Muscle layer of colon (tissue), 2 donors: ENCODE measurements around the gene BARX1.
"Not testable (repeated sequence)": the region's sequence is repeated elsewhere in the genome, so short reads cannot be mapped to it uniquely, and the experiment has no call there.

ENCODE experiments used
- H3K27ac ChIP-seq: one replicate; pipeline ENCODE4 v1.7.0; 2013; ENCODE audit warnings: low read depth, mild to moderate bottlenecking, low read length, moderate library complexity
- H3K27me3 ChIP-seq, 2 donors: one replicate each; pipeline ENCODE4 v1.7.0; 2013; ENCODE audit warnings: low read length in 2 of 2, mild to moderate bottlenecking in 2 of 2; ENCODE audit not compliant: insufficient read depth in 2 of 2, control insufficient read depth in 1 of 2
- H3K36me3 ChIP-seq: one replicate; pipeline ENCODE4 v1.7.0; 2013; ENCODE audit warnings: mild to moderate bottlenecking, low read length; ENCODE audit not compliant: insufficient read depth
- H3K4me1 ChIP-seq: one replicate; pipeline ENCODE4 v1.7.0; 2013; ENCODE audit warnings: mild to moderate bottlenecking, low read length; ENCODE audit not compliant: insufficient read depth
- H3K4me3 ChIP-seq, 2 donors: one replicate each; pipeline ENCODE4 v1.7.0; 2013; ENCODE audit warnings: low read length in 2 of 2, low read depth in 1 of 2, mild to moderate bottlenecking in 1 of 2, moderate library complexity in 1 of 2
- H3K9ac ChIP-seq: one replicate; pipeline ENCODE4 v1.7.0; 2013; ENCODE audit warnings: low read length
- H3K9me3 ChIP-seq: one replicate; pipeline ENCODE4 v1.7.0; 2013; ENCODE audit warnings: mild to moderate bottlenecking, low read length
- donor health status: abdominal sarcoma.
- donor health status: Adenocarcinoma of cecum.

The BARX1 gene

DNA sequence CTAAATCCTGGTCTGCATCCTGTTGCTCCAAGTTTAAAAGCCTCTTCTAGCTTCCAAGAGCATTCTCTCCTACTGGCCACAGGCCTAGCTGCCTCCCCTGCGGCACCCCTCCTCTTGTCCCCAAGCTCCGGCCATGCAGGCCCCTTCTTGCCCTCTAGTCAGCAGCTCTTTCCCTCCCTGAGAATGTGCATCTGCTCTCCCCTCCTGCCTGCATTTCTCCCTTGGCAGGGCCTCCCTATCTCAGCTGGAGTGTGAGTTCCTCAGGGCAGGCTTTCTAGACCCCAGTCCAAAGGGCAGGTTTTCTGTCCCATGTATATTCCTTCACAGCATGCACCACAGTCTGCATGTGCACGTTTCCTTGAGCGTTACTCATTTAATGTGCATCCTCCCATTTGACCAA is 24.6 kb upstream of the BARX1 start:
- H3K36me3 ChIP-seq = no peaks in the 10 kb centered on the region
- no peak overlapping the region for H3K4me3 ChIP-seq
- H3K27ac ChIP-seq = no peak overlapping the region
- H3K27me3 ChIP-seq = no peaks in the 10 kb centered on the region
- no peaks in the 10 kb centered on the region for H3K4me1 ChIP-seq
- no peaks in the 10 kb centered on the region for H3K9me3 ChIP-seq
- no peak overlapping the region for H3K9ac ChIP-seq

DNA sequence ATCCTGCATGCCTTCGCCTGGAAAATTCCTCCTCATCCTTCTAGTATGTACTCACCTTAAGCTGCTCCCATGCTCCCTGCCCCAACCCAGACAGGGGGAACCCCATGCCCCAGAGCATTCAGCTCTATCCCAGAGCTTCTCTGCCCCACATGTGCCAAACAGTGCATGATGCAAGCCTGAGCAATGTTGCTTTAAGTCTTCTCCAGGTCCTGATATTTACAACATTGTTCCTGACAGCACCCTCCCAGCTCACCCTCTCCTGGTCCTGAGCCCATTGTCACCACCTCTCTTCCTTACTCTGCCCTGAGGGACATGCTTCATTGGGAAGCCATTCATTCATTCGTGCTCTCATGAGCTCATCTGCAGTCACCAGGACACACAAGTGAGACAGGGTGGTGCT is 23.4 kb upstream of the BARX1 start:
- no peaks in the 10 kb centered on the region for H3K4me1 ChIP-seq
- no peaks in the 10 kb centered on the region for H3K36me3 ChIP-seq
- no peaks in the 10 kb centered on the region for H3K27me3 ChIP-seq
- no peak overlapping the region for H3K4me3 ChIP-seq
- H3K9me3 ChIP-seq = no peaks in the 10 kb centered on the region
- H3K9ac ChIP-seq = no peak overlapping the region
- H3K27ac ChIP-seq = no peak overlapping the region

DNA sequence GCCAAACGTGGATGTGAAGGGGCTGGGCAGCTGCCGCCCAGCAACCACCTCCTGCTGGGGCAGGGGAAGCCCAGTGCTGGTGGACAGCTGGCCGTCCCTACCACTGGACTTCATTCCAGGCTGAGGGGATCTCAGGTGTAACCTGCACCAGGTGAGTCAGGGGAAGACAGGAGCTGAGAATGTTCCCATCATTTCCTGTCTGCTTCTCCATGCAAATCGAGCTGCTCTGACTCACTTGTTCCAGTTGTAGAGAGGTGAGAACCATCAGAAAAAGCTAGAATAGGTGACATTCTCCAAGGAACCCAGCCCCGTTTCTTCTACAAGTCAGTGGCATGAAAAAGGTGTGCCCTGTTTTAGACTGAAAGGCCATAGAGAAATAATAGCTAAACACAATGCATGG is 21.8 kb upstream of the BARX1 start:
- H3K4me3 ChIP-seq = no peak overlapping the region
- no peaks in the 10 kb centered on the region for H3K9me3 ChIP-seq
- no peak overlapping the region for H3K27ac ChIP-seq
- no peaks in the 10 kb centered on the region for H3K4me1 ChIP-seq
- no peaks in the 10 kb centered on the region for H3K36me3 ChIP-seq
- H3K9ac ChIP-seq = no peak overlapping the region
- H3K27me3 ChIP-seq = no peaks in the 10 kb centered on the region

DNA sequence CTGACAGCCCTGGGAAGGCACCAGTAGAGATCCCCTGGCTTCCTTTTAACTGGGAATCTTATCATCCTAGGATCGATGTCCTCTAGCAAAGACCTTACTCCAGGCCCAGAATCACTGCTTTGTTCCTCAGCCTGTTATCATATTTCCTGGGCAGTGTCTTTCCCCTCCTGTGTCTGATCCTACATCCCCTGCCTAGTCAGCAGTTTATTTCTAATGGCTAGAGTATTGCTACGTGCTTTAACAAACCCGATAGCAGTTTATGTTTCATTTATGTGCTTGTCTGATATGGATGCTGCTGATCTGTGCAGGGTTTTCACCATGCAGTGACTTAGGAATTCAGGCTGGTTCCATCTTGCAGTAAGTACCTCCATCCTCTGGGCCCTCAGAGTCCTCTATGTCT is 20.9 kb upstream of the BARX1 start:
- Histone ChIP-seq H3K9me3 (no peaks in the 10 kb centered on the region), H3K27ac (no peak overlapping the region), H3K27me3 (no peaks in the 10 kb centered on the region), H3K4me1 (no peaks in the 10 kb centered on the region), H3K4me3 (no peak overlapping the region), H3K36me3 (no peaks in the 10 kb centered on the region), H3K9ac (no peak overlapping the region)

DNA sequence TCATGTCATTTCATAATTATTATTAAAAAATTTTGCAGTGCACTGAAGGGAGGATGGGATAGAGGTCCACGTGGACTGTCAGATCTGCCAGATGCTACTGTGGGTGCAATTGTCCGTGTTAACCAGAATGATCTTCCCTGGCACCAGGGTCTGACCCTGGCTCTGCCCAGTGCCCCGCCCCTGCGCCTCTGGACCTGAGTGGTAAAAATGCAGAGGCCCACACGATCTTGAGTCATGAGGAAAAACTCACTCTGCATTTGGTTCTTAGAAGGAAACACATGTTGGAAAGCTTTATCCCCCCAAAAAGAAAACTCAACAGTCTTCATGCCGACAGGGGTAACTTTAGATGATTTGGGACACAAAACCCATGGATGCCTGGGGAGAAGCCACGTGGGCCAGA is 20.1 kb upstream of the BARX1 start:
- H3K27ac ChIP-seq = no peak overlapping the region
- no peaks in the 10 kb centered on the region for H3K9me3 ChIP-seq
- no peaks in the 10 kb centered on the region for H3K27me3 ChIP-seq
- H3K4me3 ChIP-seq = no peak overlapping the region
- no peaks in the 10 kb centered on the region for H3K36me3 ChIP-seq
- H3K9ac ChIP-seq = no peak overlapping the region
- no peaks in the 10 kb centered on the region for H3K4me1 ChIP-seq

DNA sequence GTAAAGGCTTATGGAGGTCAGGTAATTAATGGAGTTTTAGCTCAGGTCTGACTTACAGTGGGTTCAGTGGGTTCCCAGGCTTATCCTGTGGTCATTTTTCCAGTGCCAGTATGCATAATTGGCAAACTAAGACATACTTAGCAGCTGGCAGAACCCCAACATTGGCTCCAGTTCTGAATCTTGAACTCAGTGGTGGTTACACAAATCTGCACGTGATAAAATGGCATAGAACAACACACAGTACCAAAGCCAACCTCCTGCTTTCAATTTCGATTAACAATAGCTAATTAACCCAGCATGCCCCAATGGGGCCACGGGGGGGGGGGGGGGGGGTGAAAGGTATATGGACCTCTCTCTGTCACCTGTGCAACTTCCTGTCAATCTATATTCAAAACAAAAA is 19.0 kb upstream of the BARX1 start:
- Histone ChIP-seq H3K4me3 (no peak overlapping the region), H3K36me3 (no peaks in the 10 kb centered on the region), H3K4me1 (no peaks in the 10 kb centered on the region), H3K9me3 (no peaks in the 10 kb centered on the region), H3K27ac (no peak overlapping the region), H3K9ac (no peak overlapping the region), H3K27me3 (no peaks in the 10 kb centered on the region)

DNA sequence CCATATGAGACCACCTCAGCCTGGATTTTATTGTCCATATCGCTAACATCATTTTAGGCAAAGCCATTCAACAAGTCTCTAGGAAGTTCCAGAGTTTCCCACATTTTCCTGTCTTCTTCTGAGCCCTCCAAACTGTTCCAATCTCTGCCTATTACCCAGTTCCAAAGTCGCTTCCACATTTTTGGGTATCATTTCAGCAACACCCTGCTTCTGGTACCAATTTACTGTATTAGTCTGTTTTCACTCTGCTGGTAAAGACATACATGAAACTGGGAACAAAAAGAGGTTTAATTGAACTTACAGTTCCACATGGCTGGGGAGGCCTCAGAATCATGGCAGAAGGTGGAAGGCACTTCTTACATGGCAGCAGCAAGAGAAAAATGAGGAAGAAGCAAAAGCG is 17.5 kb upstream of the BARX1 start:
- not testable (repeated sequence) for H3K9ac ChIP-seq, H3K27me3 ChIP-seq, H3K27ac ChIP-seq, H3K4me1 ChIP-seq, H3K36me3 ChIP-seq, H3K9me3 ChIP-seq, H3K4me3 ChIP-seq

DNA sequence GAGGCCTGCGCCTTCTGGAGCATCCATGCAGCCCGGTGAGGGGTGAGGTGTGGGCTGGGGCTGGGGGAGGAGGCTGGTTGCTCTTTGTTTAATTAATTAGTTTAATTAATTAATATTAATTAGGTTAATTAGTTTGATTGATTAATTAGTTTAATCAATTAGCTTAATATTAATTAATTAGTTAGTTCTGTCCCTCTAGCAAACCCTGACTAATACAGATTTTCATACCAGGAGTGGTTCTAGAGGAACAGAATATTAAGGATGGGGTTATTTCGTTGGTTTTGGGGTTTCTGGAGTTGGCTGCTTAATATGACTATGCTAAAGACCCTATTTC is 14.1 kb upstream of the BARX1 start:
- Histone ChIP-seq H3K27me3 (peaks cover 0 to 12% of the 10 kb centered on the region in 2 donors), H3K4me1 (no peaks in the 10 kb centered on the region), H3K27ac (no peak overlapping the region), H3K4me3 (no peak overlapping the region), H3K9me3 (no peaks in the 10 kb centered on the region), H3K36me3 (no peaks in the 10 kb centered on the region), H3K9ac (no peak overlapping the region)

DNA sequence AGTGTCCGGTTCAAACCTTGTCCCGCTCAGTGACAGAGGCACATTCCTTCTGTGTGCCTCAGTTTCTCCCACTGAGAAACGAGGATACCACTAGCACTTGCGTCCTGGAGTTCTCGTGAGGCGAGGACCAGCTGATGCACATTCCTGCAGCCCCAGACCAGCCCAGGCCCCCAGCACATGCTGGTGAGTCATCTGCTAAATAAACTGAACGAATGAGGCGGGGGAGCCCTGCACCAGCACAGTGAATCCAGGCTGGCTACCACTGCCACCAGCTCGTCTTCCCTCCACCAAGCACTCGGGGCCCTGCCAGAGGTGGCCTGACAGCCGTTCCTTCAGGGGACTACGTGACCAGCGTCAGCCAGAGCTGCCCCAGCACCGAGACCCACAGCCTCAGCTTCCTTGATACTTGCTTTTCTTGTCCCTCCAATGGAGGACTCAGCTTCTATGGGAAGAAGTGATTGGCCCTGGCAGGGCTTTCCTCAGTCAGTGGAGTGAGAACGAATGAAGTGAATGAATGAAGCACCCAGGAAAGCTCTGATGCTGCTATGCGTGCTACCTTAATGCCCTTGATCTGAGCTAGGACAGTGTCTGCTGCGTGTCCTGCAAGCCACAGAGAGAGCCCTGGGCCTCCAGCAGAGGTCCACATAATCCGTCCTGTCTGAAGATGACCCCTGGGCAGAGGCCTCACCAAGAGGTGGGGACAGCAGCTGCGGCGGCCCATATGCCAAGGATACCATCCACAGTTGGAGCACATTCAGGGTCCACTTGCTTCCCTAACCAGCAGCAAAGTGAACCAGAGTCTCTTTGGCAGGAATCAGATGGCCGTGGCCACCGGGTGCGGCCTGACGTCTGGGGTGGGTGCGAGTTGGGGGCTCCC is 13.5 kb upstream of the BARX1 start:
- no peak overlapping the region for H3K4me3 ChIP-seq
- H3K27me3 ChIP-seq = peaks cover 0 to 12% of the 10 kb centered on the region in 2 donors
- no peaks in the 10 kb centered on the region for H3K36me3 ChIP-seq

DNA sequence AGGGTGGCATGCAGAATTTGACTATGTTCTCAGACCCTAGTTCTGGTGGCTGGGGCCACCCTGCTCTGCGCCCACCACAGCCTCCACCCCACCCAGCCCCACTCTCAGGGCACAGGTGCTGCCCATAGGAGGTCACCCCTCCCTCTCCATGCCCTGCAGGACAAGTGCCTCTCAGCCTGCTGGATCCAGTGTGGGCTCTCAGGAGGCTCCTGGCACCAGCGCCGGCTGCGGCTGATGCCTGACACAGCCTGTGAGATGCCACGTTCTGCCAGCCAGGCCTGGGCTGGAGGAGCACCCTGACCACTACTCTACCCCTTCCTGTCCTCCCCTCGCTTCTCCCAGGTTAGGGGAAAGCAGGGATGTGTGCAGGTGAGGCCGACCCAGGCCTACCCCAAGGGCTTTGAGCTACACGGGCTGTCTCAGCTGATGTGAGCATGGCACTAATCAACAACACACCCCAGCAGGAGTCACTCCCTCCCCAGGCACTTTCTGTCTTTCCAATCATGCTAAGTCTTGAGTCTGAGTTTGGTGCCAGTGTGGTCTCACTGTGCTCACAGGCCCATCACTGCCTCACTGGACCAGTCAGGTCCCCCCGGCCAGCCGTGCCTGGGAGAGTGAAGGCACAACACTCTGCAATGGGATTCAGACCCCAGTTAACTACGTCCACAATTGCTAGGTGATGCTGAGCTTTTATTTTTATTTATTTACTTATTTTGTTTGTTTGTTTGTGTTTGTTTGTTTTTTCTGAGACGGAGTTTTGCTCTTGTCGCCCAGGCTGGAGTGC is 12.1 kb upstream of the BARX1 start:
- Histone ChIP-seq H3K9me3 (no peaks in the 10 kb centered on the region), H3K4me3 (no peak overlapping the region), H3K27me3 (peaks cover 0 to 12% of the 10 kb centered on the region in 2 donors), H3K36me3 (no peaks in the 10 kb centered on the region), H3K27ac (no peak overlapping the region), H3K9ac (no peak overlapping the region), H3K4me1 (peaks cover 5% of the 10 kb centered on the region)

More for the DNA sequence above, 13.5 kb upstream of the BARX1 start:
- Histone ChIP-seq H3K27ac (no peak overlapping the region), H3K9ac (no peak overlapping the region), H3K4me1 (no peaks in the 10 kb centered on the region), H3K9me3 (no peaks in the 10 kb centered on the region)

DNA sequence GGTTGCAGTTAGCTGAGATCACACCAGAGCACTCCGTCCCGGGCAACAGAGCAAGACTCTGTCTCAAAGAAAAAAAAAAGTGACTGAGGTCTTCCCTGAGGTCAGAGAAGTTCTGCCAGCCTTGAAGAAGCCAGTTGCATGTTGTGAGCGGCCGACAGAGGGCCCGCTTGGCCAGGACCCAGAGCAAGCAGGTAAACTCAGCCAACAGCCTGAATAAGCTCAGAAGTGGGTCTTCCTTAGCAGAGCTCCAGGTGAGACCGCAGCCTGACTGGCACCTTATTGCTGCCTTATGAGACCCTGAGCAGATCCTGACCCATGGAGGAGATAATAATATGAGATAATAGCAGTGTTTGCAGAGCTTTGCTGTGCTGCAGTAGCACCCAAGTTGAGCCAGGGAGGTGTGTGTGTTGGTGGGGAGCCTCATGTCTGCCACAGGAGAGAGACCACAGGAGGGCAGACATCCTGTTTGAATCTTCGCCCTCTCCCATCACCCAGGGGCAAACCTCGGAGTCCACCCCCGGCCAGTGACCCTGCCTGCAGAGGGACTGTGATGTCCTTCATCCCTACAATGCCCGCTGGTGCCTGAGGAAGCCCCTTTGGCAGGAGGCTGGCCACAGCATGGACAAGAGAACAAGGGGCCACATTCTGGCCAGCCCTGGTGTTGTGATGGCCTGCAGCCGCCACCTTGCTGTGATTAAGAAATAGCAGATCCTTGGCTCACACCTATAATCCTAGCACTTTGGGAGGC is 10.8 kb upstream of the BARX1 start:
- Histone ChIP-seq H3K4me3 (no peak overlapping the region), H3K27me3 (peaks cover 3 to 19% of the 10 kb centered on the region in 2 donors), H3K27ac (no peak overlapping the region), H3K9me3 (no peaks in the 10 kb centered on the region), H3K36me3 (no peaks in the 10 kb centered on the region), H3K9ac (no peak overlapping the region), H3K4me1 (peaks cover 5% of the 10 kb centered on the region)
